Ishikawa (cell line): Measurements from ENCODE around the gene RBM34.

Source experiments
- CEBPB ChIP-seq: IDR thresholded peaks from 2 replicates; pipeline ENCODE4 v1.6.1; 2012
- CREB1 ChIP-seq: IDR thresholded peaks from 2 replicates; pipeline ENCODE4 v1.6.1; 2012; ENCODE audit warnings: low read depth
- EP300 ChIP-seq: IDR thresholded peaks from 2 replicates; pipeline ENCODE4 v1.6.1; 2012; ENCODE audit warnings: borderline replicate concordance
- MAX ChIP-seq: IDR thresholded peaks from 2 replicates; pipeline ENCODE4 v1.6.1; 2012
- RAD21 ChIP-seq: IDR thresholded peaks from 2 replicates; pipeline ENCODE4 v1.6.1; 2012; ENCODE audit warnings: low read depth
- REST ChIP-seq: IDR thresholded peaks from 2 replicates; pipeline ENCODE4 v1.6.1; 2012; ENCODE audit warnings: low read depth, mild to moderate bottlenecking
- YY1 ChIP-seq: IDR thresholded peaks from 2 replicates; pipeline ENCODE4 v1.6.1; 2012; ENCODE audit warnings: low read depth
- ZBTB7A ChIP-seq: IDR thresholded peaks from 2 replicates; pipeline ENCODE4 v1.6.1; 2012; ENCODE audit warnings: low read depth

GRCh38 chr1:235124665-235125064 lies 36.4 kb downstream of the RBM34 start:
- TF ChIP-seq YY1 (no peak), REST (no peak), MAX (no peak), CEBPB (no peak), EP300 (no peak), CREB1 (no peak), RAD21 (no peak), ZBTB7A (no peak)
